Colon (tissue), 2 donors: ENCODE data around the gene JAZF1.

Experiments
- FAIRE-seq: peaks from 2 replicates; lab custom pipeline; 2012; peaks lifted over from hg19 to GRCh38; lab: Jason Lieb, UNC
- donor health status: control.
- donor health status: control.

JAZF1 gene

DNA sequence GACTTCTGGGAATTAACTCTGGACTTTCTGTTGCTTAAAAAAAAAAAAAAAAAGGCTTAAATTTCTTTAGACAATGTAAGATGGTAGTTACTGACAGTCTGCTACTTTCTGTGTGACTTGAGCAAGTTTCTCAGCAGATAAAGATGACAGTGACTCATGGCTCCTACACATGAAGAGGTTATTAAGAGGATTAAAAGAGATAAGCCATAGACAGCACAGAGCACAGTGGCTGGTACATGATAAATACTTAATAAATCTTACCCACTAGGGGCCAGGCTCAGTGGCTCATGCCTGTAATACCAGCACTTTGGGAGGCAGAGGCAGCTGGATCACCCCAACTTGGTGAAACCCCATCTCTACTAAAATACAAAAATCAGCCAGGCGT, 174.8 kb downstream of the JAZF1 start:
- no peak for FAIRE-seq

DNA sequence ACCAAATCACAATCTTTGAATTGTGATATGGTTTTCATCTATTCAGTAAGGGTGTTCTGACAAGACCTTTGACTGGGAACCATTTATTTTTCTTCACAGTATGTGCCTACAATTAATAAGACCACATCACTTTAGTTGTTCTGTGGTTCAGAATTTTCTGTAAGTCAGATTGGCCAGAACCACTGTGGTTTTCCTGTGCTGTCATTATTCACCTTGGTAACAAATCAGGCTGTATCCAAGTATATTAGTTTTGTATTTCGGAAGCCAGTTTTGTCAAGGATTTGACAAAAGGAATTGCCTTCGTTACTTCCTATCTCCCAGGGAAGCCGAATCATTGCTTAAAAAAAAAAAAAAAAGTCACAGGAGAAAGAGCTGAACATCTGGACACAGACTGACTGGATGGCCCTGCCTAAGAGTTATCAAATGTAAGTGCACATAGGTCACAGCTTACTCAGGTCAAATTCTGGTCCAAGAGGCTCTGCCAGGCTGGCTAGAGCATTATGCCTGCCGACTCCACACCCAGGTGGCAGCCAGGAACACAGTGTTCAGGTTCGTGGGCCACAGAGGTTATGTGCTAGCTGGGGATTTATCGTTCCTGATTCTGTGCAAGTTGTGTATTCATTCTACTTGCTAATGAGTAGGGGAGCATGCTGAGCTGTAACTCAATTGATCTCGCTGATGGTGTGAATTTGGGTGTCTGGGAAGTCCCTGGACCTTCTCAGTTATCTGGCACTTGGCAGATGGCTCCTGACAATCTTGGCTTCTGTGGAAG, 175.3 kb downstream of the JAZF1 start:
- no peak for FAIRE-seq

DNA sequence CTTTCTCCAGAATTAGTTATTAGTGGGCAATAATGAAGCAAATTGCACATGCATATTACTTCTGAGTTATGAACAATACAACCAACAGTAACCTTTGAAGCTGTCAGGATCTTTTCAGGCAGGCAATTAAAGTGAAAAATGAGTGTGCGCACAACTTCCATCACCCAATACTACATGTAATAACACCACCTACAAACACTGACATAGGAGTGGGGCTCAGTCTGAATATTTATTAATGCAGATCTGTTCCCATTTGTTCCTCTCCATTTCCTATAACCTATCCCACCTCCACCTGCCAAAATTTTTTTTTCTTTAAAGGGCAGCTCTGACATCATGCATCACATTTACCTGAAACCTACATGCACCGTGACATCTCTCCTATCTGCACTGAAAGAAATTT, 177.2 kb downstream of the JAZF1 start:
- FAIRE-seq, result no peak

DNA sequence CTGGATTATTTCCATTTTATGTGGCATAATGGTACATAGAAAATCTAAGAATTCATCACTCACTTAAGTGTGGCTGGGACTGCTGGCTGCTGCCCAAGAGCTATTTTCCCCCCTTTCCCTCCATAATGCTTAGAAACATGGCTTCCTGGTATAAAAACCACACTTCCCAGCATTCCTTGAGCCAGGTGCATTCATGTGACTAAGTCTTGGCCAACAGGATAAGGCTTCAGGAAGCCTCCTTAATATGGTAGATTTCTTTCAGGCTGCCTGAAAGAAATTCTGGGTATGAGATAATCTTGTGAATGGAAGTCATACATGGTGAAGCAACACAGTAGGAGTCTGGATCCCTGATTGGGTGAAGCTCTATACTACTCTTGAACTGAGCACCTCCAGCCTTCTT, 178.0 kb downstream of the JAZF1 start:
- no peak for FAIRE-seq

DNA sequence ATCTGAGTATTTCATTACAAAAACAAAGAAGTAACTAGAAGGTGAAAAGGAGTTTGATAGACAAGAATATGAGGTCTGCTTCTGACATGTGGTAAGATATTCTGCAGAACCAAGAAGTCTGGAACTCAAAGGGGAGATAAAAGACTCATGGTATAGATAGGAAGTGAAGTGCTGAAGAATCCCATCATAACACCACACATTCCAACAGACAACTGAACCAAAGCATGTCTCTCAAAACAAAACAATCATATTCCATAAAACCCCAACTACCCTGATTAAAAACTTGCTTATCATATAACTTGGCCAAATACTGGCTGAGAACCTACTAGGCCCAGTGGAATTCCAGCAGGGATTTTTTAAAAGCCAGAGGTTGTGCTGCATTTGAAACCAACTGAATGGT, 178.7 kb downstream of the JAZF1 start:
- FAIRE-seq, result no peak

DNA sequence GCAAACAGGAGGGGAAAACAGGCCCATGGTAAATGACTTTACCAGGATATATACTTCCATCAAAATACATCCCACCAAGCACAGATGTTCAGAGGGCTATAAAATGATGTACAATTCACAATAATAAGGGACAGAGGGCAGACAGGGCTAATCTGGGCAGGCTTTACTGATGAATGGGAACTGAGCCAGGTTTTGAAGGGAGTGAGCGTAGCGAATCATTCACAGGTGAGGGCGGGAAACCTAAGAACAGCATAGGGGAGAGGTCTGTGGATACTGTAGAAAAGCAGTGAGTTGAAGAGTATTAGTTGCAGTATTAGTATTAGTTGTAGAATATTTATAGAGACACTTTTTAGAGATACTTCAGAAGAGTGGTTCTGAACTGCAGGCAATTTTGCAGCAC, 180.8 kb downstream of the JAZF1 start:
- FAIRE-seq, result no peak

DNA sequence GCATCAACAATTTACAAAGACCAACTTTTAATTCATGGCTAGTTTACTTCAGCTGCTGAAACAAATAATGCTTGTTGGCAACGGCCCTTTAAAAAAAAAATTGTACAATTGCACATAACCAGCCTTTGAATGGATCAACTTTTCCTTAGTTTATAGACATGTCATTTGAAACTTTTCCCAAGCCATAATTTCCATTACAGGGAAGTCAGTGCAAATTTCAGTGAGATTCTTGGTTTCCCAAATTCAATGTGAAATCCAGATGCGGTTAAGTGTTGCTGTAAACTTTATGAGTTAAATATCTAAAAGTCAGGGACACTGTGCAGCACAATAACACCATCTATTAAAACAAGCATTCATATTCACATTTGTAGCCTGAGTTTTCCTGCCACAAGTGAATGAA, 182.2 kb downstream of the JAZF1 start:
- FAIRE-seq, result no peak

DNA sequence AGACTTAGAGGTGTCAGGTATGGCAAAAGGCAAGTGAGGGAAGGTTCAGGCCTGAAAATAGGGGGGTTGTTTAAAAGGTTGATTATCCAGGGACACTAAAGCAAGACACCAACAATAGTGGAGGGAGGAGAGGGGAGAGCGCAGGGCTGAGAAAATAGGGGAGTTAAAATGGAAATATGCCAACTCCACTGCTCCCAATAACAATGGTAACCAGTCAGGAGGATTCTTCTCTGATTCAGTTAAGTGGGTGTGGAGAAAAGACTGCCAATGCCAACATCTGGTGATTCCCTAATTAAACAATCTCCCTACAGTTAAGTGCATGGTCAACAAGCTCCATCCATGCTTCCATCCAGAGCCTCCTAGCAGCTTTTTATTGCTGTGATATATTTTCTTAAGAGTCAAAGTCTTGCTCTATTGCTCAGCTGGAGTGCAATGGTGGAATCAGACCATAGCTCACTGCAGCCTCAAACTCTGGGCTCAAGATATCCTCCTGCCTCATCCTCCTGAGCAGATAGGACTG, 183.3 kb downstream of the JAZF1 start:
- no peak for FAIRE-seq

DNA sequence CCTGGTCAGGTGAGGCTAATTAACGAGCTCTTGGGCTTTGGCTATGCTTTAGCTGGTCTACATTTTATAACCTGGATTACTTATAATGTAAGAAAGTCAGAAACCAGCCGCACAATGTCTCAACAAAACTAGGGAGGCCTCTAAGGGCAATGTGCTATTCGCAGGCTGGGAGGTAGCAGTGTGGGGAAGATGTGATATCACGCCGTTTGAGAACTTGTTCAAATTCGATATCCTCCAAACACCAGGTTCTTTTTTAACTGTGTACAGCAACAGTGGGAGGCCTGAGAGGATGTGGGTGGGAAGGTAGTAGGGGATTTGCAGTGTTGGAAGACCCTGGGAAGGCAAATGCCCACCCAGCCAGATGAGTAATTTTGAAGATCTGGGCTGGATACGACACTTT, 184.5 kb downstream of the JAZF1 start:
- FAIRE-seq, result no peak

DNA sequence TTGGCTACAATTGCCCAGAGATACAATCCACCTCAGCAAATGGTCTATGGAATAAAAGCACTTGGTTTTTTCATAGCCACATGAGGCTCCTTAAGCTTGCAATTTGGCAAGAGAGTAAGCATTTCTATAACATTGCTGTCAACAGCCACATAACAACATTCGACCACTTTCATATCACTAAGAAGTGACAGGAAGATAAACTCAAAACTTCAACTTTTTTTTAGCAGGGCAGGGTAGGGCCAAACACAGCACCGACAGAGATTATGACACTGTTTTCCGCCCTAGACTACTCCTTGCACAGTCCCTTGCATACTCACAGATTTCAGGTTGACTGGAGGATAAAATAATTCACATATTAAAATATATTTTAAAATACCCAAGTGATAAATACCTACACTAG, 185.4 kb downstream of the JAZF1 start:
- no peak for FAIRE-seq

DNA sequence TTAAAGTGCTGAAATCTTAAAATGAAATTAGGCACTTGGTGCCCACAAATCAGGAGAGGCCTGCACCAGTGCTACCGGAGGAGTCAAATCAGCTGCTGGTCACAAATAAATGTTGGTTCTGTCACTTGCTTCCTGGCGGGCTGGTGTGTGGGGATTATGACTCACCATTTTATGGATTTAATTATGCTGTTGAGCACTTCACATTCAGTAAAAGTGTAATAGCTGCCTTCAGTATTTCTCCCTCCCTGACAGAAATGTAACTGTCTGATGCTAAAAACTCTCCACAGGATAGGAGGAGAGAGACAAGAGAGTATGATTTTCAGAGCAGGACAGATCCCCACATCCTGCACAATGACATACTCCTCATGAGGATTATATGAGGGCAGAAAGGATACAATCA, 186.0 kb downstream of the JAZF1 start:
- FAIRE-seq, result no peak

DNA sequence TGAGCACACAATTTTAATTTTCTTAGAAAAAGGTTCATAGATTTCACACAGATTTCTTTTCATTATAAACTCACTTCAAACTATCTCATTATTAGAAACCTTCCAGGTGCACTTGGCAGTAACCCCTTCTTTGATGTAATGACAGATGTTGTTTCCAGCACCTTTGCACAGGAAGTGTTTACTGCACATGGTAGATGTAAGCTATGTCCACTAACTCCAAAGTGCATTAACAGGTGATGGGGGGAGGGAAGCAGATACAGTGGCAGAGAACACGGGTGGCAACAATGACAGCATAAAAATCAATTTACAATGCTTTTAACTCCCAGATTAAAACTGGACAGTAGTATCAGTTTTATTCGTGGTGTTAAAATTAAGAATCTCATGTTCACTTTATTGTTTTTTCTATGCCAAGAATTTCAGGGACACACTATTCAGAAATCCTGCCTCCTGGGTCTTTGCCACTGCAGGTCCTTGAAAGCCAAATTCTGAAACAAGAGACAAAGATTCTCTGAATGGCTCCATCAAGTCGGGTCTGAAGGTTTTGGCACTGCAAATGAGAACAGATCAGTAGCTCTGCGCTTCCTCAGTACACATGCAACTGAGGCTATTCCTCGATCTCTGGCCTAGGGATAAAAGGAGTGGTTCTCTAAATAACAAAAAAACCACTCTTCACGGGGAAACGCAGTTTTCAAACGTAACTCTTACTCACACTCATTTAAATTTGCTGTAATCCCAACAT, 187.7 kb downstream of the JAZF1 start:
- FAIRE-seq, result no peak

DNA sequence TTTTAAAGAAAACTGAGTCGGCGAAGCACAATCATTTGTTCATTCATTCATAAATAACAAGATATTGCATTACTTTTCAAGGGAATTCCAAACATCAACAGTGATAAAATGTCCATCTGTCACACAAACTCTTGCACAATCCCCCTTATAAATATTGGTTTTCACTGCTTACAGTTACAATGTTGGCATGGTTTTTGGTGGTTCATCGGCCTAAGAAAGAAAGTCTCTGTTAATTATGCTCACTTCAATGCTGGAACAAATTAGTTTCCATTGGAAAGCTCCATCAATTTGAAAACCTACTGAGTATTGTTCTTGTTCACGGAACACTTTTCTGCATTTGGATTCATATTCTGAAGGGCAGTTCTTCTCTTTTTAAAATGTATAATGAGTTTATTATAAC, 188.5 kb downstream of the JAZF1 start:
- no peak for FAIRE-seq

DNA sequence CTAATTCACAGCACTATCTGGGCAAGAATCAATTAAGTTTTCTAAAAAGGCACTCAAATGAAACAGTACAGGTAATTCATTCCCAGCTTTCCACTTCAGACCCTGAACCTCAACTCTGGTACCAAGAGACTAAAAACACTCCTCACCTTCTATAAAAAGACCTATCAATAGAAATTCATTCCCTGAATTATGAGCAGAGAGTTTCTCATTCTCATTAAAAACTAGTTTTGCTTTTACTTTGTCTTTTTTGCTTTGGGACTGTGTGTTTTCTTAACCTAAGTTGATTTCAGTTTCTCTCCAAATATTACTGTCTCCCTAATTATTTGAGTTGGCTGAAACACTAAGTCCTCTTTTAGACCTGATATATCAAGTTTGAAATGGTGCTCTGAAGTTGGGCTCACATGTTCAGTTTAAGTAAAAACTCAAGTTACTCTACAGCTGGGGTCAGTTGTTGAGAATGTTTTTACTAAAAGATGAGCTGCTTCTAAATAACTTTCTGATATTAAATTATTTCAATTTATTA, 189.5 kb downstream of the JAZF1 start:
- FAIRE-seq, result no peak

DNA sequence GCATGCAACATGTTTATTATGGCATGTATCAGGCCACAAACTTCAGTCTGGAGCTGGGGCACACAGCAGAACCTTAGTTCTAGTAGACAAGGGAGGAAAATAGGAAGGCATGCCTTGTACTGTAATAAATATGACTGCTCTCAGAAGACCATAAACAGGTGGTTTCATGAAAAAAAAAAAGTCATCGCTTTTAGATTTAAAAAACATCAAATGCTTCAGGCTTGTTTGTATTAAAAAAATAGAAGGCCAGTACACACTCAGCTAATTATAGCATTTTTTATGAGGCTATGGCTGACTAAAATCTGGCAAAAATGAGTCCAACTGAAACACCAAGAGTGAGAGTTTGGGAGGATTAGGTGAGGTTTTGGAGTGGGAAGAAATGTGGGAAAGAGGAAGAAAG, 204.1 kb downstream of the JAZF1 start:
- no peak for FAIRE-seq

DNA sequence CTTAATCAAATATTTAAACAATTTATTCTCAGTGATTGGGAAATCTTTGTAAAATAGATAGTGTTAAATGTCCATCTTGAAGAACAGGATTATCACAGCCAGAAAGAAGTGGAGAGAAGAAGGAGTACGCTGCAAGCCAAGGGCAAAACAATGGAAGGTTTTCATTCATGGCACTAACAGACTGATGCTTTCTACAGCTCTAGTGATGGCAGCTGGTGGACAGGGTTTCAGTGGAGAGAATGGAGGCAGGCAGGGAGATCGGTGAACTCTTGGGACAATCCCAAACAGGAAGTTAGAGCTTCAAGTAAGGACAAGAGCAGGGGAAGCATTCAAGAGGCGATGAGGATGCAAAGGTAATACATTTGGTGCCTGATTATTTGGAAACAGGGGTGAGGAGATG, 207.0 kb downstream of the JAZF1 start:
- FAIRE-seq, result no peak

DNA sequence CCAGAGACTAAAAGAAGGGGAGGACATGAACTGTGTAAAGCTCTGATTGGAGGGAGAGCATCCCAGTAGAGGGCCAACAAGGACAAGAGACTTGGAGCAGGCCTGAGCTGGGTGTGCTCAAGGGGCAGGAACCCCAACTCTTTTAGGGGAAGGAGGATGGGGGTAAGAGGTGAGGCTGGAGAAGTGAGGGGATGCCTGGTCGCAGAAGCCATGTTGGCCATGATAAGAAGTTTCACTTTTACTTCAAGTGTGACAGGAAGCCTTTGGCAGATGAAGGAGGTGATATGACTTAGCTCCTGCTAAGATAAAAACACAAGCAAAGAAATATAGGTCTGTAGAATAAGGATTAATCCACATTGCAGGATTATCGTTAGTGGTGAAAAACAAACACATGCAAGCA, 208.3 kb downstream of the JAZF1 start:
- no peak for FAIRE-seq

DNA sequence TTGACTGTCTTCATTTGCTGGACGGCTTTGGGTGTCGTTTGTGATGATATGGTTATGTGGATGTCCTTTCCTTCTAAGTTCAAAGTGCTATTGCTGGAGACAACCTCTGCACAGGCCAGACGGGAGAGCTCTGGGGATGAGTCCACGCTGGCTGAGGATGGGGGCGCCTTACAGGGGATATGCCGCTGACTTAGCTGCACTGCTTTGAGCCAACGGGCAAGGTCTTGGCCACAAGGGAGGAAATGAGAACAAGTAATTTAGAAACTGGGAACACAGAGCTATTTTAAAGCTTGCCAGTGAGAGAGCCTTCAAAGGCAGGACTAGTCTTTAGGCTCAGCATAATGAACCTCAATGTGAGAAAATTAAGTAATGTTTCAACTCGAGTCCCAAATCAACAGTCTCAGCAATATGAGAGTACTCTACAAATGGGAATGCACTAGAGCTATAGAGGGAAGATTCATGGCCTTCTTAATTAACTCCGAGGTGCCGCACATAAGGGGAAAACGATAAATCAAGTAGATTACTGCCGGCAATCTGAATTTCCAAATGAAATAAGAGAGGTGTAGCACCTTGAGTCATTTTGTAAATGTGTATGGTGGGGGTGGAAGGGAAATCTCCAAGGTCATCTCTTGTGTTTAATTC, 209.3 kb downstream of the JAZF1 start:
- FAIRE-seq, result no peak

DNA sequence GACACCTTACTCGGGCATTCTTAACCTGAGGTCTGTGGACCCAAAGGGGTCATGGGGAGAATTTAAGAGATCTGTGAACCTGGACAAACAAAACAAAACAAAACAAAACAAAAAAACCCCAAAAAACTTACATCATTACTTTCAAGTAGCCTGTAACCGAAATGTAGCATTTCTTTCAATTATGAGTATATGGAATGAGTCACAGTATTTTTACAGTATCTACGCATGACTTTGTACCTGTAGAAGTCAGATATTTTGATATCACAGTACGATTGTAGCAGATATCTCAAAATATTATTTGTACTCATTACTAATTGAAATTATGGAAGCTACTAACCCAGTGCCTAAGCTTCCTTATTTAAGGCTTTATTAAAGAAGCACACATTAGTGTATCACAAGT, 210.2 kb downstream of the JAZF1 start:
- FAIRE-seq, result no peak

DNA sequence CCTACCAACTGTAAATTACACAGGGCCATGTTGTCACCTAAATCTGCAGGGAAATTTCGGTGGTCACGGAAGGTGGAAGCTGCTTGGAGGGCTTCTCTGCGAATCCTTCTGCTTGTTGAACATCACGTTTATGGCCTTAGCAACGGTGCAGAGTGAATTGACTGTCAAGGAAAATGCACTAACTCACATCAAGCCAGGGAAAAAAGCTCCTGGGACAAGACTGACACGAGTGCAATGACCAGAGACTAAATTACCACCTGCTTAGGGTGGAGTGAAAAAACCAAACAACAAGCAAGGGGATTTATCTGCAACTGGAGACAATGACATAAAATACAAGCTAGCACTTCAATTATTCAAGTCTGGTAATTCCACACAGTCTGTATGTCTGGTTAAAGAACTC, 211.2 kb downstream of the JAZF1 start:
- no peak for FAIRE-seq

DNA sequence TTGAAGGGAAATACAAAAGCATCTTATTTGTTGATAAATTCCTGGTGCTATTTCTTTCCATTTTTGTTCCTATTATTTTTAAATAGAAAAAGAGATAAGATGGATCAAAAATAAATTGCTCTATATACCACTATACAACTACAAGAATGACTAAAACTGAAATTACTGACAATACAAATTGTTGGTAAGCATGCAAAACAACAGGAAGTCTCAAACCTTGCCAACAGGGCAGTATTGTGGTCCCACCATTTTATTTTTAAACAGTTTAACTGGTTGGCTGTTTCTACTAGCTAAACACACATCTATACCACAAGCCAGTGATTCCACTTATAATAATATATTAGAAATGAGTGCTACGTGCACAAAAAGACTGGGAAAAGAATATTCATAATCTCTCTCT, 213.0 kb downstream of the JAZF1 start:
- FAIRE-seq, result no peak

DNA sequence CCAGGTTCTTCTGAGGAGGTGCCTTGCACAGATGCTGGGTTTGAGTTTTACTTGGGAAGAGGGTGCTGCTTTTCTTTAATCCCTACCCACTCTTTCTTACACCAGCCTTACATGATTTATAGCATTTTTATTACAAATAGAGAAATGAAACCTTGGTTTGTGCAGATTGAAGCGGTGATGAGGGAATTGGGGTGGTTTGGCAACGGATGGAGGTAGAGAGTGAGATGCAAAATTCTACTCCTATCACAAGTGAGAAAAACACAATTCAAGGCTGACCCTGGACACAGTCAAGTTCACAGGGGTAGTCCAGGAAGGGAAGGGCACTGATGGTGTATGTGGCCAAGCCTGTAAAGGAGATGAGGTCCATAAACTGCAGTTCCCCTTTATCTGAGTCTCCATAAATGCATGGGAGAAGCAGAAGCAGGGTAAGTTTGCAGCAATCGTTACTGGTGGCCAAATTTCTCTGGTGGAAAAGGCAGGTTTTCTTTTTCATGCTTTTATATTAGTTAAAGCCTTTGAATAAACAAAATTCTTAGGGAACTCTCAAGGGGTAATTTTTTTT, 214.3 kb downstream of the JAZF1 start:
- FAIRE-seq, result no peak

DNA sequence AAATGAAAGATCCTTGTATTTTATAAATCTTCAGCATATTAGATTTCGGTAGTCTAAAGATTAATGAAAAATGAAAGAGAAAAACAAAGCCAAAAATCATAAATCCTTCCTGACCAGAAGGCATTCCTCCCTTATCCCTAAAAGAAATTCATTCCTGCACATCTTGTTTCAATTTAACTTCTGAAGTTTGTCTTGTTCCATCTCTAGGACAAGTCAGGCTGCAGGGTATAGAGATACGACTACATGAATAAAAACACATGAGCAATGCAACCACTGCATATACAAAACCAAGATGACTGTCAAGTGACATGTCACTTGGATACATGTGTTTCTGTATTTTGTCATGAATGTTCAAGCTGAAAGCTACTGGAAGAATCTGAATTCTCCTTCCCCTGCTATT, 214.9 kb downstream of the JAZF1 start:
- no peak for FAIRE-seq
